ENCODE data around the gene GRIK2.
"Not testable (repeated sequence)": the region's sequence is repeated elsewhere in the genome, so short reads cannot be mapped to it uniquely, and the experiment has no call there.

GRIK2 gene

GRCh38 chr6:101393251-101393828, at the start of gene GRIK2:
Gene GRIK2, plus strand, starts transcription at chr6:101393708.
- DNase-seq = peak; percentile 20

GRCh38 chr6:101344885-101345284, 48.6 kb upstream of the GRIK2 start:
- DNase-seq = no peak

- no peak for DNase-seq
Observed at GRCh38 chr6:101348816-101349215, 44.7 kb upstream of the GRIK2 start.

- not testable (repeated sequence) for DNase-seq
Observed at GRCh38 chr6:101350631-101351030, 42.9 kb upstream of the GRIK2 start.

GRCh38 chr6:101351173-101351572, 42.3 kb upstream of the GRIK2 start:
- no peak for DNase-seq

GRCh38 chr6:101352316-101352715, 41.2 kb upstream of the GRIK2 start:
- no peak for DNase-seq

- no peak for DNase-seq
Observed at GRCh38 chr6:101365181-101365580, 28.3 kb upstream of the GRIK2 start.

- no peak for DNase-seq
Observed at GRCh38 chr6:101379926-101380325, 13.6 kb upstream of the GRIK2 start.

- no peak for DNase-seq
Observed at GRCh38 chr6:101380897-101381630, 12.4 kb upstream of the GRIK2 start.

GRCh38 chr6:101383747-101384146, 9.8 kb upstream of the GRIK2 start:
- not testable (repeated sequence) for DNase-seq

- no peak for DNase-seq
Observed at GRCh38 chr6:101386982-101387381, 6.5 kb upstream of the GRIK2 start.

- DNase-seq = no peak
Observed at GRCh38 chr6:101391772-101392585, 1.5 kb upstream of the GRIK2 start.

GRCh38 chr6:101392586-101393230, 800 bp upstream of the GRIK2 start:
- DNase-seq = no peak

GRCh38 chr6:101393829-101394251, 332 bp downstream of the GRIK2 start:
- DNase-seq = no peak

GRCh38 chr6:101394936-101395335, 1.4 kb downstream of the GRIK2 start:
- no peak for DNase-seq

- peak; percentile 10 for DNase-seq
Observed at GRCh38 chr6:101395345-101395744, 1.8 kb downstream of the GRIK2 start.

GRCh38 chr6:101396548-101397173, 3.2 kb downstream of the GRIK2 start:
- peak; percentile 20 for DNase-seq

- DNase-seq = no peak
Observed at GRCh38 chr6:101397199-101397598, 3.7 kb downstream of the GRIK2 start.

GRCh38 chr6:101398716-101399615, 5.5 kb downstream of the GRIK2 start:
- peak; percentile 21 for DNase-seq

GRCh38 chr6:101399616-101400162, 6.2 kb downstream of the GRIK2 start:
- no peak for DNase-seq
